Panc1 (cell line): ENCODE measurements around the gene CENATAC.

Source experiments
- CTCF ChIP-seq: fragments of 450-650 bp; IDR thresholded peaks from 2 replicates; pipeline ENCODE4 v1.5.1; 2017; ENCODE audit warnings: mild to moderate bottlenecking
- POLR2AphosphoS5 ChIP-seq: IDR thresholded peaks from 2 replicates; pipeline ENCODE4 v1.6.1; 2012; ENCODE audit warnings: mild to moderate bottlenecking, low read depth, low read length, moderate library complexity
- TCF7L2 ChIP-seq: IDR thresholded peaks from 2 replicates; pipeline ENCODE4 v1.6.1; 2011; ENCODE audit warnings: mild to moderate bottlenecking, low read depth, low read length, inconsistent platforms
- TF ChIP-seq, protein P1 (sequence below), 2 experiments: IDR thresholded peaks; 2 replicates each; pipeline ENCODE4 v1.6.1; 2011 to 2012; ENCODE audit warnings: low read depth in 2 of 2, control low read depth in 1 of 2, low read length in 1 of 2, mild to moderate bottlenecking in 1 of 2, moderate library complexity in 1 of 2; ENCODE audit not compliant: insufficient read depth in 1 of 2

GRCh38 chr11:119026970-119027369 is 29.0 kb downstream of the CENATAC start:
- TF ChIP-seq CTCF (no peak), TCF7L2 (no peak), POLR2AphosphoS5 (no peak)
- TF ChIP-seq, protein P1, sequence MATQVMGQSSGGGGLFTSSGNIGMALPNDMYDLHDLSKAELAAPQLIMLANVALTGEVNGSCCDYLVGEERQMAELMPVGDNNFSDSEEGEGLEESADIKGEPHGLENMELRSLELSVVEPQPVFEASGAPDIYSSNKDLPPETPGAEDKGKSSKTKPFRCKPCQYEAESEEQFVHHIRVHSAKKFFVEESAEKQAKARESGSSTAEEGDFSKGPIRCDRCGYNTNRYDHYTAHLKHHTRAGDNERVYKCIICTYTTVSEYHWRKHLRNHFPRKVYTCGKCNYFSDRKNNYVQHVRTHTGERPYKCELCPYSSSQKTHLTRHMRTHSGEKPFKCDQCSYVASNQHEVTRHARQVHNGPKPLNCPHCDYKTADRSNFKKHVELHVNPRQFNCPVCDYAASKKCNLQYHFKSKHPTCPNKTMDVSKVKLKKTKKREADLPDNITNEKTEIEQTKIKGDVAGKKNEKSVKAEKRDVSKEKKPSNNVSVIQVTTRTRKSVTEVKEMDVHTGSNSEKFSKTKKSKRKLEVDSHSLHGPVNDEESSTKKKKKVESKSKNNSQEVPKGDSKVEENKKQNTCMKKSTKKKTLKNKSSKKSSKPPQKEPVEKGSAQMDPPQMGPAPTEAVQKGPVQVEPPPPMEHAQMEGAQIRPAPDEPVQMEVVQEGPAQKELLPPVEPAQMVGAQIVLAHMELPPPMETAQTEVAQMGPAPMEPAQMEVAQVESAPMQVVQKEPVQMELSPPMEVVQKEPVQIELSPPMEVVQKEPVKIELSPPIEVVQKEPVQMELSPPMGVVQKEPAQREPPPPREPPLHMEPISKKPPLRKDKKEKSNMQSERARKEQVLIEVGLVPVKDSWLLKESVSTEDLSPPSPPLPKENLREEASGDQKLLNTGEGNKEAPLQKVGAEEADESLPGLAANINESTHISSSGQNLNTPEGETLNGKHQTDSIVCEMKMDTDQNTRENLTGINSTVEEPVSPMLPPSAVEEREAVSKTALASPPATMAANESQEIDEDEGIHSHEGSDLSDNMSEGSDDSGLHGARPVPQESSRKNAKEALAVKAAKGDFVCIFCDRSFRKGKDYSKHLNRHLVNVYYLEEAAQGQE (IDR thresholded peaks at IDR 0.05; ENCODE audit: insufficient read depth in 1 of 2, low read depth in 2 of 2, low read length in 1 of 2), result no peak
